Sigmoid colon (tissue), 4 donors: ENCODE measurements around the gene PMS2.
"Not testable (repeated sequence)": the region's sequence is repeated elsewhere in the genome, so short reads cannot be mapped to it uniquely, and the experiment has no call there.

Experiments used
- POLR2A ChIP-seq, 2 donors: fragments of 450-650 bp; IDR thresholded peaks; one replicate each; pipeline ENCODE4 v1.6.1; 2016; ENCODE audit warnings: antibody characterized with exemption in 2 of 2, mild to moderate bottlenecking in 2 of 2, moderate library complexity in 2 of 2
- POLR2AphosphoS5 ChIP-seq, 4 donors: sonication (generic); formaldehyde crosslinking; IDR thresholded peaks; one replicate each; pipeline ENCODE4 v1.6.1; 2017; ENCODE audit warnings: antibody characterized with exemption in 4 of 4
- TF ChIP-seq, protein P1 (sequence below), 4 experiments: fragments of 450-650 bp in 3 of 4; fragments of 200-600 bp in 1 of 4; IDR thresholded peaks; one replicate each; pipeline ENCODE4 v1.5.1; 2016 to 2019; ENCODE audit warnings: antibody characterized with exemption in 4 of 4, mild to moderate bottlenecking in 3 of 4, moderate library complexity in 2 of 4

DNA sequence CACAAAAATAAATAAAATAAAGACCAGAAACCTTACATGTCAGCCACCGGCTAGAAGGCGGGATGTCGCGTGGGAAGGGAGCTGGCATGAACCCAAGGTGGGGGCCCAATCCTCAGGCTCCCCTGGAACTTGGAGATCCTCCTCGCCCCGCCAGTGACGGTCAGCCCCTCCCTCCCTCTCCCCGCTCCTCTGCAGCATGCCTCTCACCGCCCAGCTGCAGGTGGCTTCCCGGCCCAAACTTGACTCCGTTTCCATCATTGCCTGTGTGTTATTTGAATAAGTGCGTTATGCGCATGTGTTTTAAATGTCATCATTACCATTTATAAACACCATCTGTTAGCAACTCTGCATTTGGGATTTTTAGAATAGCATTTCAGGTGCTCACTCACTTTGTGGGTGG lies 45.6 kb downstream of the PMS2 start:
- TF ChIP-seq, protein P1, sequence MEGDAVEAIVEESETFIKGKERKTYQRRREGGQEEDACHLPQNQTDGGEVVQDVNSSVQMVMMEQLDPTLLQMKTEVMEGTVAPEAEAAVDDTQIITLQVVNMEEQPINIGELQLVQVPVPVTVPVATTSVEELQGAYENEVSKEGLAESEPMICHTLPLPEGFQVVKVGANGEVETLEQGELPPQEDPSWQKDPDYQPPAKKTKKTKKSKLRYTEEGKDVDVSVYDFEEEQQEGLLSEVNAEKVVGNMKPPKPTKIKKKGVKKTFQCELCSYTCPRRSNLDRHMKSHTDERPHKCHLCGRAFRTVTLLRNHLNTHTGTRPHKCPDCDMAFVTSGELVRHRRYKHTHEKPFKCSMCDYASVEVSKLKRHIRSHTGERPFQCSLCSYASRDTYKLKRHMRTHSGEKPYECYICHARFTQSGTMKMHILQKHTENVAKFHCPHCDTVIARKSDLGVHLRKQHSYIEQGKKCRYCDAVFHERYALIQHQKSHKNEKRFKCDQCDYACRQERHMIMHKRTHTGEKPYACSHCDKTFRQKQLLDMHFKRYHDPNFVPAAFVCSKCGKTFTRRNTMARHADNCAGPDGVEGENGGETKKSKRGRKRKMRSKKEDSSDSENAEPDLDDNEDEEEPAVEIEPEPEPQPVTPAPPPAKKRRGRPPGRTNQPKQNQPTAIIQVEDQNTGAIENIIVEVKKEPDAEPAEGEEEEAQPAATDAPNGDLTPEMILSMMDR (IDR thresholded peaks at IDR 0.05) = not testable (repeated sequence)
- TF ChIP-seq POLR2A, POLR2AphosphoS5 (IDR thresholded peaks at IDR 0.05): not testable (repeated sequence)
